ENCODE results near the gene GZMB.
"Not testable (repeated sequence)": the region's sequence is repeated elsewhere in the genome, so short reads cannot be mapped to it uniquely, and the experiment has no call there.

The GZMB gene

GRCh38 chr14:24630872-24631477 is 3.0 kb downstream of the GZMB start:
- DNase-seq, result no peak

DNA sequence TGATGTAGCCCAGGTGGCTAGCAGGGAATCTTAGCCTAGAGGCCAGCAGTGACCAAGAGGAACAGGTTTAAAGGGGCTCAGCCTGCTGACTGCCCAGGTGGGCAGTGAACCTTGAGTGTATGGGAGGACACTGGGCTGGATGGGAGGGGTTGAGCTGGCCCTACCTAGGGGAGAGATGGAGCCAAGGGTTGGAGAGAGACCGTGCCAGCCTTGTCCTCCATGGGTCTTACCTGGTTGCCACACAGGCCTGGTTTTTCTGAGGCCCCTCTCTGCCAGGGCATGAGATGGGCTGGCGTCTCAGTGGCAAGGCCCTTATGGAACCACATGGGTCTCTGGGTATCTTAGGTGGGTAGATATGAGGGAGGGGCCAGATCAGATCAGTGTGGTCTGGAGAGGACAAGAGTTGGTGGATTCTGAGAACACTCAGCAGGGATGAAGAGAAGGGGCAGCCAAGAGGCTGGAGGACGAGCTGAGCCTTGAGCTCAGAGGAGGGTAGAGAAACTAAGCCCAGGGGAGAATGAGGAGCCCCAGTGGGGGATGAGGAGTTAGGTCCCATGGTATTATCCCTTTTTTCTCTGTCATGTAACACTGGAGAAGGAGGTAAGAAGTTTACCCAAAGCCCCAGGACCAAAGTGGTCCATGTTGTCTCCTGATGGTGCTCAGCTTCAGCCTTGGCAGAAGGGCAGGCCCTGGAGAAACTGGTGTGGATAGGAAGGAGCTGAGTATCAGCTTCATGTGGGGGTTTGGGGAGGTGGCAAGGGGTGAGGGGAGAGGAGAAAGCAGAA is 3.7 kb downstream of the GZMB start:
- DNase-seq, result no peak

- no peak for DNase-seq
These were observed 4.5 kb downstream of the GZMB start for GRCh38 chr14:24629521-24629920.

DNA sequence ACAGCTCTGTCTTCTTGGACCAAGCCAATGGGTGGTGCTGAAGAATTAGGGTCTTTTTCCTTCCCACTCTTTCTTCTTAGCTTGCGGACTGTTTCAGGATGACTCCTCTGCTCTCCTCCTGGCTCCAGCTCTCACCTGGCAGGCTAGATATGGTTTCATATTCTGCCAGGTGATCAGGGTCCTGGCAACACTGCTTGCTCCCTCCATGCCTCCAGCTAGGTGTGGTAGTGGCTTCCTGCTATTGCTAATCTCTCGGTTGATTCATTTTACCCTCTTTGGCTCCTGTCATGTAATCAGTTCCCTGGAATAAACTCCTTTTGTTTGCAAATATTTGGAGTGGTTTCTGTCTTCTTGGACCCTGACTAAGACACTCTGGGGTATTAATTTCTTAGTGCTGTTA is 20.2 kb downstream of the GZMB start:
- DNase-seq, result no peak

- no peak for DNase-seq
These were observed 20.7 kb downstream of the GZMB start for GRCh38 chr14:24613241-24613640.

DNA sequence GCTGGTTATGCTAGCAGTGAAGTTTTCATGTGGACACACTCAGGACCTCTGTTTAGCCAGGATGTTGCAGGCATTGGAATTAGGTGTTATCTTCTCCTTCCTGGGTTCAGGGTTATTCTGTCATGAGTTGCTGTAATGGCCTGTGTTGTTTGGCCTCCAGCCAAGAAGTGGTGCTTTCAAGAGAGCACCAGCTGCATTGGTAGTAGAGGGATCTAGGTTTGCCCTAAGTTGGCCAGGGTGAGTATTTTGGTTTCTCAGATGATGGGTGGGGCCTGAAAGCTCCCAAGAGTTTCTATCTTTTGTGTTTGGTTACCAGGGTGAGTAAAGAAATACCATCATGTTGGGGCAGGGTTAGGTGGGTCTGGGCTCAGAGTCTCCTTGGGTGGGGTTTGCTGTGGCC is 21.8 kb downstream of the GZMB start:
- no peak for DNase-seq

- no peak for DNase-seq
These were observed 24.2 kb downstream of the GZMB start, which contains the start of gene GZMH for GRCh38 chr14:24609655-24610344. GZMH (minus strand) TSS chr14:24609685; CDS start chr14:24609613, 72 bp downstream.

- no peak for DNase-seq
These were observed 26.1 kb downstream of the GZMB start for GRCh38 chr14:24607635-24608514.

DNA sequence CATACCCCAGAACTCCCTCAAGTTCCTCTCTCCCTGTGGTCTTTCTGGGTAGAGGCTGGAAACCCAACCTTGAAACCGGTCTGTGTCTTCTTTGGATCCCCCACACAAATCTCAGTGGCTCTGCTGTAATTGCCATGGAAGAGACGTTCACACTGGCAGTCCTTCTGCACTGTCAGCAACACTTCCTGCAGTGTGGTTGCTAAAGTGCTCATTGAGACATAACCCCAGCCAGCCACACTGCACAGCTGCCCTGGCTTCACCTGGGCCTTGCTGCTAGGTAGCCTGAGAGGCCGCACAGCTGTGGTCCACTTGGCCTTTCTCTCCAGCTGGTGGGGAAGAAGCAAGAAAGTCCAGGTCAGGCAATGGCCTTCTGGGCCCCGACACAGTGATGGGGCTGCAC is 26.9 kb downstream of the GZMB start:
- DNase-seq, result no peak

DNA sequence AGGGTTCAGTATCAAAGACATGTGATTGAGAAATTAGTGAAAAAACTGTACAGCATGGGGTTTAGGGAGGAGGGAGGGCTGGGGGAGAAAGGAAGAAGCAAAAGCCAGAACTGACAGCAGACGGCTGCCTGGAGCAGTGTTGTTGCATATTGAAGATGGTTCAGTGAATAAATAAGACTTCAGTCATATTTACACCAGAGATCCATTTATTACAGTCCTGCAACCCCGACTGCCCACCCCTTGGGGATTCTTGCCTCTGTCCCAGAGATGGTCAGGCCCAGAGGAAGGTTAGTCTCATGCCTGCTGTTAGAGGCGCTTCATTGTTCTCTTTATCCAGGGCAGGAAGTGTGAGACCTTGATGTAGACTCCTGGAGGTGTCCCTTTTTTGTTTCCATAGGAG is 27.7 kb downstream of the GZMB start:
- DNase-seq, result no peak

- DNase-seq, result peak; percentile 59 to 65
These were observed 28.4 kb downstream of the GZMB start for GRCh38 chr14:24605435-24606190.

DNA sequence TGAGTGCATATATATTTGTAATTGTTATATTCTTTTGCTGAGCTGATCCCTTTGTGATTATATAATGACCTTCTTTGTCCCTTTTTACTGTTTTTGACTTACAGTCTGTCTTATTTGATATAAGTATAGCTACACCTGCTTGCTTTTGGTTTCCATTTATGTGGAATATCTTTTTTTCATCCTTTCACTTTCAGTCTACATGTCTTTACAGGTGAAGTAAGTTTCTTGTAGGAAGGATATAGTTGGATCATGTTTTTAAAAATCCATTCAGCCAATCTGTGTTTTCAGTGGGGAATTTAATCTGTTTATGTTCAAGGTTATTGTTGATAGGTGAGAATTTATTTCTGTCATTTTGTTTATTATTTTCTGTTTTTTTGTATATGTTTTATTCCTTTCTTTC is 36.6 kb downstream of the GZMB start:
- no peak for DNase-seq

DNA sequence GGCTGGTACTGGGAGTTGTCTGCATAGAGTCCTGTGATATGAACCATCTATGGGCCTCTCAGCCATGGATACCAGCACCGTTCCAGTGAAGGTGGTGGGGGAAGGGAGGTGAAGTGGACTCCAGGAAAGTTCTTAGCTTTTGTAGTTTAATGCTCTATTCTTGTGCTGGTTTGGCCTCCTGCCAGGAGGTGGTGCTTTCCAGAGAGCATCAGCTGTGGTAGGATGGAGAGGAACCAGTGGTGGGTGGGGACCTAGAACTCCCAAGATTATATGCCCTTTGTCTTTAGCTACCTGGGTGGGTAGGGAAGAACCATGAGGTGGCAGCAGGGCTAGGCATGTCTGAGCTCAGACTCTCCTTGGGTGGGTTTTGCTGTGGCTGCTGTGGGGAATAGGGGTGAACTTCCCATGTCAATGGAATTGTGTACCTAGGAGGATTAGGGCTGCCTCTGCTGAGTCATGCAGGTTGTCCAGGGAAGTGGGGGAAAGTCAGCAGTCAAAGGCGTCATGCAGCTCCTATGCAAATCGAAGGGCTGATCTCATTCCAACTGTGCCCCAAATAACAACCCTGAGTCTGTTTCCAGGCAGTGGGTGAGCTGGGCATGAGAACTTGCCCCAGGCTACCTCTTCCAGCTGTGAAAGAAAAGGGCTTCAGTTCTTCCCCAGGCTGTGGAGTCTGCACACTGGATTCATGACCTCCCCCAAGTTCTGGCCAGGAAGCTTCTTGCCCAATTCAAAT is 38.7 kb downstream of the GZMB start:
- DNase-seq, result no peak

DNA sequence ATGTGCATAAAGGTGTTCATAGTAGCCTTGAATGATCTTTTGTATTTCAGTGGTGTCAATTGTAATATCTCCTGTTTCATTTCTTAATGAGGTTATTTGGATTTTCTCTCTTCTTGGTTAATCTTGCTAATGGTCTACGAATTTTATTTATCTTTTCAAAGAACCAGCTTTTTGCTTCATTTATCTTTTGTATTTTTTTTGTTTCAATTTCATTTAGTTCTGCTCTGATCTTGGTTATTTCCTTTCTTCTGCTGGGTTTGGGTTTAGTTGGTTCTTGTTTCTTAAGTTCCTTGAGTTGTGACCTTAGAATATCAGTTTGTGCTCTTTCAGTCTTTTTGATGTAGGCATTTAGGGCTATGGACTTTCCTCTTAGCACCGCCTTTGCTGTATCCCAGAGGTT is 43.0 kb downstream of the GZMB start:
- not testable (repeated sequence) for DNase-seq

DNA sequence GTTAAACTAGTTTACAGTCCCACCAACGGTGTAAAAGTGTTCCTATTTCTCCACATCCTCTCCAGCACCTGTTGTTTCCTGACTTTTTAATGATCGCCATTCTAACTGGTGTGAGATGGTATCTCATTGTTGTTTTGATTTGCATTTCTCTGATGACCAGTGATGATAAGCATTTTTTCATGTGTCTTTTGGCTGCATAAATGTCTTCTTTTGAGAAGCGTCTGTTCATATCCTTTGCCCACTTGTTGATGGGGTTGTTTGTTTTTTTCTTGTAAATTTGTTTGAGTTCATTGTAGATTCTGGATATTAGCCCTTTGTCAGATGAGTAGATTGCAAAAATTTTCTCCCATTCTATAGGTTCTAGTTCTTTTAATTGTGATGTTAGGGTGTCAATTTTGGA is 49.6 kb downstream of the GZMB start:
- not testable (repeated sequence) for DNase-seq

All from activated CD4-positive, alpha-beta T cell treated with anti-CD3 and anti-CD28 coated beads, Interleukin-2, amount 50 U/mL, for 4 hours (primary cell).